GM21737 (cell line): ENCODE results near the gene CEACAM4.
"Not testable (repeated sequence)": the region's sequence is repeated elsewhere in the genome, so short reads cannot be mapped to it uniquely, and the experiment has no call there.

Experiments
- ATAC-seq: cut with Tn5 transposase; IDR thresholded peaks from one replicate; pipeline ENCODE4 v1.9.1; 2021; ENCODE audit warnings: mild to moderate bottlenecking, moderate library complexity; ENCODE audit not compliant: unreplicated experiment

Gene CEACAM4

DNA sequence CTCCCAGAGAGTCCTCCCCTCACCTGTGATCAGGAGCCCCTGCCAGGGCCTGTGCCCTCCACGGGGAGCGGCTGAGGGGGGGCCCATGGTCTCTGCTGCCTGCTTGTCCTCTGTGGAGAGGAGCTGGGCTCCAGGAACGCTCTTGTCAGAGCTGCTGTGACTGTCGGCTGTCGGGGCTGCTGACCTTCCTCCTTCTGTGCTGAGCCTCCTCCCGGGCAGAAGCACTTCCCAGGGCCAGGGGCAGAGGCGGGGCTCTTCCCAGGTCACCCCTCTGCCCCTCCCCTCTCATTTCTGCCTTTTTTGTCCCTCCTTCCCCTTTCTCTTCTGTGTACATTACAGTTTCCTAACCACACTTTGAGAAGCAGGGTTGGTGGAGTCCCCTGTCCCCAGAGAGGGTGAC, at the start of gene CEACAM4:
CEACAM4 (minus strand) TSS at position 198 of the 400 bp plus-strand sequence; CDS start at position 87, 111 bp downstream.
- ATAC-seq: no peak

DNA sequence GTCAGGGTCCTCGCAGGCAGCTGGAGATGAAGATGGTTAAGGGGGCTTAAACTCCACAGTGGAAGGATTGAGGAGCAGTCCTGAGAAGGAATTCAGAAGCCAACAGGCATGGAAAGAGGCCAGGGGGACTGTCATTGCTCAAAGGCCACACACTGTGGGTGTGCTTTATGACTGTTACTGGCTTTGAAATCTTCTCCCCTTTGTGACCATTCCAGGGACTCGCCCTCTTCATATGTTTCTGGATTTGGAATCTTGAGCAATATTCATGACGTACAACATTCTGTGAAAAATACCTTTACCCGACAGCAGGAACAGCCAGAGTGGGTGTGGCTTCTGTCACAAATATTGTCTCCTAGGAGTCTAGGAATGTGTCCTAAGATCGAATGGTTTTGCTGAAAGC, 44.6 kb upstream of the CEACAM4 start:
- ATAC-seq: no peak

DNA sequence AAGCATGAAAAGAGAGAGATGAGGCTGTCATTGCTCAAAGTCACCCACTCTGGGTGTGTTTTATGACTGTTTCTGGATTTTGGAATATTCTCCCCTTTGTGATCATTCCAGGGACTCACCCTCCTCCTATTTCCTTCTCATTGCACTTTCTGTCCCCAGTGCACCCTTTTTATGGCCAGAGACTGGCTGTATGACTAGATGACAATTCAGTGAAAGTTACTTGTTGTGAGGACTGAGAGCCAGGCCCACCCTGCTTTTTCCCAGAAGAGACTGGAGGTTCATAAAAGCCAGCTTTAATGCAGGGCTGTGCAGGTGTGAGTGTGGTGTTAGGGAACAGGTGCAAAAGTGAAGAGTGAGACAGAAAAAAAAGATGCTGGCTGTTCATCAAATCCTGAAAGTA, 43.9 kb upstream of the CEACAM4 start:
- no peak for ATAC-seq

DNA sequence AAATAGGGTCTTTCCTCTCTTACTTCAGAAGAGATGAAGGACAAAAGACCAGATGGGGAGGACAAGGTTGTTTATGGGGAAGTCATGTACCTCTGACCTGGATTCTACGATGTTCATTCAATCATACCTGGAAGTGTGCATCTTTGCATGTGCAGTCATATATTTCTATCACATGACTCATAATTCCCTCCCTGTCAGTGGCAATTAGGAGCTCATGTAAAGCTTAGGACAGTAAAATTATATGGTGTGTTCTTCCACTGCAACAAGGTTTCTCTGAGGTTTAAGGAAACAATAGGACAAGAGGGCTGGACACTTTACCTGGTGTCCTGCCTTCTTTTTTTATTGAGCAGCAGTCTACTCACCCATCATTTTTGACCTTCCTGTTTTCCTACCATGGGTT, 41.4 kb upstream of the CEACAM4 start:
- ATAC-seq: no peak

GRCh38 chr19:41666075-41666474, 39.2 kb upstream of the CEACAM4 start:
- no peak for ATAC-seq

DNA sequence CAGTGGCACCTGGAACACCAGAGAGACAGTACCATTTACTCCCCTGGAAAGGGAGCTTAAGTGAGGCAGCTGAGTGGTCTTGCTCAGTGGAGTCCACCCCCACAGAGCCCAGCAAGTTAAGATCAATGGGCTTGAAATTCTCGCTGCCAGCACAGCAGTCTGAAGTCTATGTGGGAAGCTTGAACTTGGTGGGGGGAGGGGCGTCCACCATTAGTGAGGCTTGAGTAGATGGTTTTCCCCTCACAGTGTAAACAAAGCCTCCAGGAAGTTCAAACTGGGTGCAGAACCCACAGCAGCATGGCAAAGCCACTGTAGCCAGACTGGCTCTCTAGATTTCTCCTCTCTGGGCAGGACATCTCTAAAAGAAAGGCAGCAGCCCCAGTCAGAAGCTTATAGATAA, 30.3 kb upstream of the CEACAM4 start:
- ATAC-seq: no peak

DNA sequence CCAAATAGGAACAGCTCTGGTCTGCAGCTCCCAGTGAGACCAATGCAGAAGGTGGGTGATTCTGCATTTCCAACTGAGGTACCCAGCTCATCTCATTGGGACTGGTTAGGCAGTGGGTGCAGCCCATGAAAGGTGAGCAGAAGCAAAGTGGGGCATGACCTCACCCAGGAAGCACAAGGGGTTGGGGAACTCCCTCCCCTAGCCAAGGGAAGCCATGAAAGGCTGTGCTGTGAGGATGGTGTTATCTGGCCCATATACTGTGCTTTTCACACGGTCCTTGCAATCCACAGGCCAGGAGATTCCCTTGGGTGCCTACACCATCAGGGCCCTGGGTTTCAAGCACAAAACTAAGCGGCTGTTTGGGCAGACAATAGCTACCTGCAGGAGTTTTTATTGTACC, 29.9 kb upstream of the CEACAM4 start:
- not testable (repeated sequence) for ATAC-seq

- ATAC-seq: no peak
Observed at GRCh38 chr19:41652250-41652649, 25.4 kb upstream of the CEACAM4 start.

GRCh38 chr19:41649827-41650226, 23.0 kb upstream of the CEACAM4 start:
- no peak for ATAC-seq

- no peak for ATAC-seq
Observed at GRCh38 chr19:41646589-41647204, 19.8 kb upstream of the CEACAM4 start.

- no peak for ATAC-seq
Observed at GRCh38 chr19:41641879-41642485, 15.1 kb upstream of the CEACAM4 start.

GRCh38 chr19:41638641-41639081, 11.8 kb upstream of the CEACAM4 start:
- ATAC-seq: no peak

- no peak for ATAC-seq
Observed at GRCh38 chr19:41637484-41637883, 10.6 kb upstream of the CEACAM4 start.

DNA sequence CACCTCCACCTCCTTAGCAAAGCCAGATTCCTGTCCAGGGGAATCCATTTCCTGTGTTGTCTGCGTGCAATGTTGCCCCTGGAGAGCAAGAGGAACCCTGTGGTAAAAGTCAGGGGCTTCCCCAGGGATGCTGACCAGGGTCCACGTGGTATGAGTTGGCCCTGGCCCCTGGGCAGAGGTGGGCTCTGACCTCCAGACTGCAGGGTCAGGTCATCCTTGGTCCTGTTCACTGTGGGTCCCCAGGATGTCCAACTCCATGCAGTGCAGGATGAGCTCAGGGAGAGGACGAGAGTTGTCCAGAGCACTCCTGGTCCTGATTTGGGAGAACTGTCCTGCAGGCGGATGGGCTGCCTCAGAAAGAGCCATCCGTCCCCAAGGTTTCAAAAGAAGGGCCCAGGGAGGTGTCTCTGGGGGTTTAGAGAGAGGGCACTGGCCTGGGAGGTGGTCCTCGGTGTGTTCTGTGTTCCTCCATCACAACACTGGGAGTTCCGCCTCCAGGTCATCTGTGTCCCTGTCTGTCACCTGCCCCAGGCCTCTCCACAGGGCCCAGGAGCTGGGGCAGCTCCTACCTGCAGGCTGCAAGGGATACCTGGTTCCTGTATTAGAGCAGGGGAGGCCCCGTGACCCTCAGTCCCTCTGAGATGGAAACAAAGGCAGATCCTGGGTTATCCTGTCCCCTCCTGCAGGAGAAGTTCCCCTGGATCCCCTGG, 1.2 kb upstream of the CEACAM4 start:
- ATAC-seq: no peak

- no peak for ATAC-seq
Observed at GRCh38 chr19:41626278-41626677, 596 bp downstream of the CEACAM4 start.

DNA sequence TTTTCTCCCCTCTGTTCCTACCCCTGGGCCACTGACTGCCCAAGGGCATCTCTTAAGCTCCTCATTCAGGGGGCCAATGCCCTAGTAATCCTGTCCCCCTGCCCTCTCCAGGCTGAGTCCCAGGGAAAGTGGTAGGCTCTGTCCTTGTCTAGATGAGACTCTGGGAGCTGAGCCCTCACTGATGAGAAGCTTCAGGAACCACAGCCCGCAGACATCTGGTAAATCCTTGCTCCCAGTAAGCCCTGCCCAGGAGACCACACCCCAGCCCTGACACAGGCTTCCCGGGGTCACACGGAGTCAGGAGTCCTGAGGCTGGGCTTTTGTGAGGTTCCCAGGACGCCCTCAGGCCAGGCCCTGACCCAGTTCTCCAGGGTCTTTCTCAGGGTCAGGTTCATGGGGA, 1.9 kb downstream of the CEACAM4 start:
- ATAC-seq: no peak

DNA sequence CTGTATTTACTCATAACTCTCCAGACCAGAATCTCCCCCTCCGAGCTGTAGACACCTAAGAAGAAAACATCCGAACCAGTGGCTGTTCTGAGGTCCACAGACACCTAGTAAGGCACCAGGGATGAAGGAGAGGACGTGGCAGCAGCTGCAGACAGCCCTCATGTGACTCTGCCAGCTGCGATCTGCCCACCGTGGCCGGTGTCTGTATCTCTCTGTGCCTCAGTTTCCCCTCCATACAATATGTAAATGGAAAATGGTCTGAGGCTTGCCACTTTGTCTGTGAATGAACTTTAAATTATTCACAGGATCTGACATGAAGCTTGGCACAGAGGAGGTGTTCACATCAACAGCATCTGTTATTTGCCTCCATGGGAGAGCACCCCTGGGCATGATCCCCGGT, 2.4 kb downstream of the CEACAM4 start:
- ATAC-seq: no peak

DNA sequence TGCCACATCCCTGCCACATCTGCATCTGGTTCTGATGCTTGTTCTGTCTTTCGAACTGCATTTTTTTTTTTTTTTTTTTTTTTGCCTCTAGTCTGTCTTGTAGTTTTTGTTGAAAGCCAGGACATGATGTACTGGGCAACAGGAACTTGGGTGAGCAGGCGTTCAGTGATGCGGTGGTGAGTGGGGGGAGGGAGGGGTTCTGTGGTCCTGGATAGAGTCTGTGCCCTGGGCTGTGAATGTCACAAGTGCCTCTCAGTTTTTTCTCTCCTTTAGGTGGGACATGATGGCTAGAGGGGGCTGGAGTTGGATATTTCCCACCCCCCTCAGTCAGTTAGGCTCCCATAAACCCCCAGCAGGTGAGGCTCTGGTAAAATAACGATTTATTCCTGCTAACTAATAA, 3.5 kb downstream of the CEACAM4 start:
- ATAC-seq: no peak

GRCh38 chr19:41621654-41622053, 5.2 kb downstream of the CEACAM4 start:
- no peak for ATAC-seq

GRCh38 chr19:41621226-41621625, 5.6 kb downstream of the CEACAM4 start:
- ATAC-seq: no peak

- no peak for ATAC-seq
Observed at GRCh38 chr19:41620171-41620570, 6.7 kb downstream of the CEACAM4 start.

GRCh38 chr19:41619018-41619556, 7.8 kb downstream of the CEACAM4 start:
- no peak for ATAC-seq
